ENCODE measurements around the gene C19orf81.

The C19orf81 gene

GRCh38 chr19:50679177-50680125, 30.2 kb downstream of the C19orf81 start:
- peak; percentile 36 to 43 for DNase-seq (ENCODE audit: low read depth in 2 of 2)

- DNase-seq (ENCODE audit: low read depth in 2 of 2): no peak
Measured at GRCh38 chr19:50686310-50687032, 37.2 kb downstream of the C19orf81 start.

- DNase-seq (ENCODE audit: low read depth in 2 of 2): no peak
Measured at GRCh38 chr19:50688766-50689165, 39.5 kb downstream of the C19orf81 start.

GRCh38 chr19:50690439-50690838, 41.2 kb downstream of the C19orf81 start:
- no peak for DNase-seq (ENCODE audit: low read depth in 2 of 2)

GRCh38 chr19:50693064-50693975, 44.1 kb downstream of the C19orf81 start:
- no peak for DNase-seq (ENCODE audit: low read depth in 2 of 2)

- no peak for DNase-seq (ENCODE audit: low read depth in 2 of 2)
Measured at GRCh38 chr19:50694815-50695145, 45.5 kb downstream of the C19orf81 start.

- DNase-seq (ENCODE audit: low read depth in 2 of 2): no peak
Measured at GRCh38 chr19:50695251-50696093, 46.2 kb downstream of the C19orf81 start.

GRCh38 chr19:50696094-50696483, 46.8 kb downstream of the C19orf81 start:
- no peak for DNase-seq (ENCODE audit: low read depth in 2 of 2)

- no peak for DNase-seq (ENCODE audit: low read depth in 2 of 2)
Measured at GRCh38 chr19:50697414-50698124, 48.3 kb downstream of the C19orf81 start.

GRCh38 chr19:50701367-50701985, 52.2 kb downstream of the C19orf81 start:
- DNase-seq (ENCODE audit: low read depth in 2 of 2): no peak

- no peak for DNase-seq (ENCODE audit: low read depth in 2 of 2)
Measured at GRCh38 chr19:50702158-50702870, 53.1 kb downstream of the C19orf81 start.

- no peak for DNase-seq (ENCODE audit: low read depth in 2 of 2)
Measured at GRCh38 chr19:50702871-50703829, 53.9 kb downstream of the C19orf81 start.

- no peak for DNase-seq (ENCODE audit: low read depth in 2 of 2)
Measured at GRCh38 chr19:50703915-50704796, 54.9 kb downstream of the C19orf81 start.

- no peak for DNase-seq (ENCODE audit: low read depth in 2 of 2)
Measured at GRCh38 chr19:50705422-50706019, 56.3 kb downstream of the C19orf81 start.

- DNase-seq (ENCODE audit: low read depth in 2 of 2): no peak
Measured at GRCh38 chr19:50706387-50706786, 57.1 kb downstream of the C19orf81 start.

- DNase-seq (ENCODE audit: low read depth in 2 of 2): no peak
Measured at GRCh38 chr19:50708179-50708879, 59.1 kb downstream of the C19orf81 start.
